Activated CD4-positive, alpha-beta T cell treated with anti-CD3 and anti-CD28 coated beads, Interleukin-2, amount 10 ng/mL, durations not matched to agents 24 days and 14 days (primary cell): ENCODE data around the gene ZNF423. TPM values are rescaled to one million over a fixed set of nuclear protein-coding genes. Genes with fewer than 3 reads are reported as not detected.

Experiments
- DNase-seq: peaks from one replicate; pipeline ENCODE4 v3.0.0; 2022
- H3K27ac Mint-ChIP-seq: one replicate; pipeline ENCODE4 v1.8.0; 2022; ENCODE audit warnings: mild to moderate bottlenecking, mixed read lengths
- H3K27me3 Mint-ChIP-seq: one replicate; pipeline ENCODE4 v1.8.0; 2022; ENCODE audit warnings: mixed read lengths
- H3K36me3 Mint-ChIP-seq: one replicate; pipeline ENCODE4 v1.8.0; 2022; ENCODE audit warnings: low read depth, mild to moderate bottlenecking, mixed read lengths
- H3K4me1 Mint-ChIP-seq: one replicate; pipeline ENCODE4 v1.8.0; 2021; ENCODE audit warnings: mixed read lengths
- H3K4me3 Mint-ChIP-seq: one replicate; pipeline ENCODE4 v1.8.0; 2022; ENCODE audit warnings: mild to moderate bottlenecking, moderate library complexity, mixed read lengths
- H3K9me3 Mint-ChIP-seq: one replicate; pipeline ENCODE4 v1.8.0; 2021; ENCODE audit warnings: mixed read lengths
- intact Hi-C: fragments of 100-400 bp; cut with micrococcal nuclease; formaldehyde crosslinking; loops from one replicate; pipeline ENCODE4 v1.15.1; 2023
- total RNA-seq: library from RNA; stranded (reverse); gene quantifications from 2 replicates; pipeline ENCODE4 v1.2.3, GENCODE V29; 2022

The ZNF423 gene
- total RNA-seq, 1 donor from 2014 or later: not detected

DNA sequence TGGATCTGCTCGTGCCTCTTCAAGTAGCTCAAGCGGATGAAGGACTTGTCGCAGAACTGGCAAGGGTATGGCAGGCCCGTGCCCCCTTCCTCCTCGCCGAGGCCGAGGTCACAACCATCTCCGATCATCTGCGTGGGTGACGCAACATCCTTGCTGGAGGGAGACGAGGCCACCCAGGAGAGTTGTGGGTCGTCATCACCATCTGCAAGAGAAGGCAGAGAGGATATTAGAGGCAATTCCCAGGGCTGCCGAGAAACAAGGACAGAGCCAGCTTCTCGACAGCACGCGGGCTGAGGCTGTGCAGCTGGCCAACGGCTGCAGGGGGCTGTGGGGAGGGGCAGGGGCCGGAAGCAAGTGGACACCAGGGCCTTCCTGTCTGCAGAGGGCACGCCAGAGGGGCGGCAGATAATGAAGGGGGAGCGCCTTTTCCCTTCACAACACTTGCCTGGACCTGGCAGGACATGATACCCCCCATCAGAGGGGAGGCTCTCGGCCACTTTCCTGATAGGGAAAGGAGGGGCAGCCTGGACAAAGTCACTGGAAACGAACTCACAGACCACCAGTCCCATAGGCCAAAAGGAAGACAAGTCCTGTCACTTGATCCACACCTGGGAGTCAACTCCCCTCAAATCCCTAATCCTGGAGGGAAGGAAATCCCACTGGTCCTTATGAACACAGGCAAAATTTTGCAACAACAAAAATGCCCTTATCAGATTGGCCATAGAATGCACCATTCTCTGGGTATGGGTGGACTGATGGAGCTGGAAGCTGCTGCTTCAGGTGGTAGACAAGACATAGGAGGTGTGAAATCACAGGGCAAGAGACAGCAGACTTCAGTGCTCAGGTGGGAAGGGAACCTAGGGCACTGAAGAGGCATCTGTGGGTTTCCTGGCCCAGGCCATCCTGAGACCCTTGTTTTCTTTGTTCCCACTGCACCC lies 217.0 kb downstream of the ZNF423 start:
- no peaks in the 10 kb centered on the region for H3K27me3 Mint-ChIP-seq
- H3K36me3 Mint-ChIP-seq: no peaks in the 10 kb centered on the region
- no peak overlapping the region for H3K4me3 Mint-ChIP-seq
- H3K27ac Mint-ChIP-seq: no peak overlapping the region
- no peak for DNase-seq
- intact Hi-C loops: no loop called here
- H3K4me1 Mint-ChIP-seq: no peaks in the 10 kb centered on the region
- no peaks in the 10 kb centered on the region for H3K9me3 Mint-ChIP-seq

DNA sequence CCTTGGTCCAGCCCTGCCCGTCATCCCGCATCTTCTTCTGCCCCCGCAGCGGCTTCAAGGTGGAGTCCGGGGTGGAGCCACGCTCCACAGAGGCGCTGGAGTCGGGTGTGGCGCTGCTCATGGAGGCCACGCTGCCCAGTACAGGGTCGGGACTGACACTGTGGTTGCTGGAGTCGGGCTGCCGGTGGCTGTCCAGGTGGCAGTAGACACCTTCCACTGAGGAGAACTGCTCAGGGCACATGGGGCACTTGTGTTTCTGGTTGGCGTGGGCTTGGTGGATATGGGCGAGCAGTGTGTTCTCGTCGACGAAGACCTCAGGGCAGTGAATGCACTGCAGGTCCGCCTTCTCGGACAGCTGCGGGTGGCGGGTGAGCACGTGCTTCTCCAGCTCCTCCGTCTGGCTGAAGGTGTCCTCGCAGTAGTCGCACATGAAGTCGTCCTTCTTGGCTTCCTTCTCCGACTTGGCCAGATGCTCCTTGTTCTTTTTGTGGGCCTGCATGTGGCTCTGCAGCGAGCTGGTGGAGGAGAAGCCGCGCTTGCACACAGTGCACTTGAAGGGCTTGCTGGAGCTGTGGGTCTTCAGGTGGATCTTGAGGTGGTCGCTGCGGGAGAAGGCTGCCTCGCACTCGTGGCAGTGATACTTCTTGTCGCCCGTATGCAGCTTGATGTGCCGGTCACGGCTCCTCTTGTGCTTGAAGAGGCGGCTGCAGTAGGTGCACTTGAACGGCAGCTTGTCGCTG lies 217.8 kb downstream of the ZNF423 start:
- H3K27ac Mint-ChIP-seq: no peak overlapping the region
- no peaks in the 10 kb centered on the region for H3K4me1 Mint-ChIP-seq
- no peaks in the 10 kb centered on the region for H3K36me3 Mint-ChIP-seq
- H3K27me3 Mint-ChIP-seq: no peaks in the 10 kb centered on the region
- intact Hi-C loops: no loop called here
- no peak for DNase-seq
- H3K4me3 Mint-ChIP-seq: no peak overlapping the region
- H3K9me3 Mint-ChIP-seq: no peaks in the 10 kb centered on the region

DNA sequence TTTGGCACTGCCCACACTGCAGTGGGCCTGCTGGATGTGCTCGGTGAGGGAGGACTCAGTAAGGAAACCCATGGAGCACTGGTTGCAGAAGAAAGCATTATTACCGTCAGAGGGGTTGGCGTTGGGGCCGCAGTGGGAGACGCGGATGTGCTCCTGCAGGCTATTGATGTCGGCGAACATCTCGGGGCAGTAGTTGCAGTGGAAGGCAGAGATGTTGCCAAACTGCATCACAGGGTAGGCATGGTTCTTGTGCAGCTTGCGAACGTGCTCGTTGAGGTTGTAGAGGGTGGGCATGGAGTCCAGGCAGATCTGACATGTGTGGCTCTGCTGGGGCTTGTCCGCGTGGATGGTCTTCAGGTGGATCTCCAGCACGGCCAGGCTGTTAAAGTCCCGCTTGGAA lies 218.4 kb downstream of the ZNF423 start:
- H3K27ac Mint-ChIP-seq: no peak overlapping the region
- H3K4me3 Mint-ChIP-seq: no peak overlapping the region
- no peaks in the 10 kb centered on the region for H3K9me3 Mint-ChIP-seq
- H3K36me3 Mint-ChIP-seq: no peaks in the 10 kb centered on the region
- DNase-seq: no peak
- intact Hi-C loops: no loop called here
- no peaks in the 10 kb centered on the region for H3K27me3 Mint-ChIP-seq
- no peaks in the 10 kb centered on the region for H3K4me1 Mint-ChIP-seq

DNA sequence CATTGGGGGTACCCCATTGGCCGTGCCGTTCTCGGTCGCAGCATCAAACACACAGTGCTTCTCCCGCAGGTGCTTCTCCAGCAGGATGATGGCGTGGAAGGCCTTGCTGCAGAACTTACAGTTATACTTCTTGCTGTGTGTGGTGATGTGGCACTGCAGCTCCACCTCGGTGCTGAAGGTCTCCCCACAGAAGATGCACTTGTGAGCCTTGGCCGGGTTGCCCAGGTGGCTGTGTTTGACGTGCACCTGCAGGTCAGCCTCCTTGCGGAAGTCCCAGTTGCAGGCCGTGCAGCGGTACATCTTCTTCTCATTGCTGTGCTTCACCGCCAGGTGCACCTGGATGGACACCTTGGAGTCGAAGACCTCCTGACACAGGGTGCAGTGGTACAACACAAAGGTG lies 219.3 kb downstream of the ZNF423 start:
- Mint-ChIP-seq H3K36me3 (no peaks in the 10 kb centered on the region), H3K27me3 (no peaks in the 10 kb centered on the region), H3K27ac (no peak overlapping the region), H3K4me1 (no peaks in the 10 kb centered on the region), H3K9me3 (no peaks in the 10 kb centered on the region), H3K4me3 (no peak overlapping the region)
- intact Hi-C loops: no loop called here
- DNase-seq: no peak

DNA sequence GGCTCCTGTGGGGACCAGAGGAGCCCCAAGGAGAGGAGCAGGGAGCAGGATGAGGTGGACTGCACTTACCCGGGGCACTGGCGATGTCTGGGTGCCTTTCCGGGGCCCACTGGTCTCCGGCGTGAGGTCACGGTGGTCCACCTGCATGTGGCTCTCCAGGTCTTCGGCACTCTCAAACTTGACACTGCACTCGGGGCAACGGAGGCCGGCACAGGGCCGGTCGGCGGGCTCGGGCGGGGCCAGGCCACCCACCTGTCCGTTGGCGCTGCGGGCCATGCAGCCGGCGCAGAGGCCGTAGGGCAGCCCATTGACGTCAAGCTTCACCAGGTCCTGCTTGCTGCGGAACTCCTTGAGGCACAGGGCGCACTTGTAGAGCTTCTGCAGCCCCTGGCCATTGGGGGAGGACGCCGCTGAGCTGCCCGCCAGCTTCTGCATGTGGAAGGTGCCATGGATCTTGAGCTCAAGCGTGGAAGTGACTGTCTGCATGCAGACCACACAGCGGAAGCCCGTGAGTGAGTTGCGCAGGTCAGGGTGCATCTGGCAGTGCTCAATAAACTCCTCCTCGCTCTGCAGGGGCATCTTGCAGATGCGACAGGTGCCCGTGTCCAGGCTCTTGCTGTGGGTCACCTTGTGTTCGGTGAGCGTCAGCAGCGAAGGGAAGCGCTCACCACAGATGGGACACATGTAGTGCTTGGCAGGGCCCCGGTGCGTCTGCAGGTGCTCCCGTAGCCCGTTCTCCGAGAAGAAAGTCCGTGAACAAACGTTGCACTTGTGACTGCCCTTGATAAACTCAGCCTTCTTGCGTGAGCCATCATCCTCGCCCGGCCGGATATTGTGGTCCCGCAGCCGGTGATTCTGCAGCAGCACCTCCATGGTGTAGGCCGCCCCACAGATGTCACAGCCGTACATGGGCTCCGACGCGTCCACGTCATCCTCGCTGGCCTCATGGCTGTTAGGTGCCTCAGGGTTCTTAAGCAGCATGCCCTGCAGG lies 220.0 kb downstream of the ZNF423 start:
- Mint-ChIP-seq H3K4me3 (no peak overlapping the region), H3K27ac (no peak overlapping the region), H3K4me1 (no peaks in the 10 kb centered on the region), H3K9me3 (no peaks in the 10 kb centered on the region), H3K27me3 (no peaks in the 10 kb centered on the region), H3K36me3 (no peaks in the 10 kb centered on the region)
- intact Hi-C loops: no loop called here
- DNase-seq: no peak

DNA sequence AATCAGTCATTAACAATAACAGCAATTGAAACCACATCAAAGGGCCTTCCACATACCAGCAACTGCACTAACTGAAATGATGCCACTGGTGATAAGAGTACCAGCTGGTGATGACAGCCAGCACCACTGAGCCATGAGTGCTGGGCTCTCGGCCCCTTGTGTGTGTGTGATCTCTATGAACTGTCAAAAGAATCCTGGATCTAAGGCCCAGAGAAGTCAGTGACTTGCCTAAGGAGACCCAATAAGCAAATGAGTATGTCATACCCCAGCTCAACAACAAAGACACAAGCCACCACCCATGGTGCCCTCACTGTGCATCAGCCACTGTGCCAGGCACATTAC lies 220.9 kb downstream of the ZNF423 start:
- Mint-ChIP-seq H3K27me3 (no peaks in the 10 kb centered on the region), H3K9me3 (no peaks in the 10 kb centered on the region), H3K4me3 (no peak overlapping the region), H3K36me3 (no peaks in the 10 kb centered on the region), H3K27ac (no peak overlapping the region), H3K4me1 (no peaks in the 10 kb centered on the region)
- no peak for DNase-seq
- intact Hi-C loops: no loop called here

DNA sequence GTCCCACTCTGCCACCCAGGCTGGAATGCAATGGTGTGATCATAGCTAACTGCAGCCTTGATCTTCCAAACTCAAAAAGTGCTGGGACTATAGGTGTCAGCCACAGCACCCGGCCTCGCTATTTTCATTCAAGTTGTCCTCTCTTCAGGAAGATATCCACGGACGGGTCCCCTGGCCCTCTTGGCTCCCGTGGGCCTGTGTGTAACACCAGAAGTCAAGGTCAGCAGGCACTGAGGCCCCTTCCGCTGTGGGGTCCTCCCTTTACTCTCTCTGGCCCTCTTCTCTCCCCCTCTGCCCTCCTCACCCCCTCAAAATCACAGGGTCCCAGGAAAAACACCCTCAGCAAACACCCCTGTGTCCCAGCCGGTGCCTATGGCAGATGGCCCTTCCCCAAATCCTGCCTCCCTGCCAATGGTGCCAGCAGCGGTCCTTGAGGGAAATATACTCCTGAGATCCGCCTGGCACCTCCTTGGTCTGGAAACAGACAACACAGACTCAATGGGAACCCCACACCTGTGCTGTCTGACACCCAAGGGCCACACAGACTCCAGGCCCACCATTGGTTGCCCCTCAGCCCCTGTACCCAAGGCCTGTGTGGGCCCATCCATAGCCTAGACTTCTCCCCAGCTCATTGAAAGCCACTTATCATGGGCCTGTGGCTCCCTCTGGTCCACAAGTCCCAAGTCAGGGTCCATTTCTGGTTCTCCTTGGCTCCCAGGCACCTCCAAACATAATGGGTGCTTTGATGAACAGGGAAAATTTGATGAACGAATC lies 221.5 kb downstream of the ZNF423 start:
- DNase-seq: no peak
- intact Hi-C loops: no loop called here
- no peaks in the 10 kb centered on the region for H3K27me3 Mint-ChIP-seq
- no peak overlapping the region for H3K4me3 Mint-ChIP-seq
- no peaks in the 10 kb centered on the region for H3K9me3 Mint-ChIP-seq
- no peaks in the 10 kb centered on the region for H3K36me3 Mint-ChIP-seq
- H3K27ac Mint-ChIP-seq: no peak overlapping the region
- no peaks in the 10 kb centered on the region for H3K4me1 Mint-ChIP-seq

DNA sequence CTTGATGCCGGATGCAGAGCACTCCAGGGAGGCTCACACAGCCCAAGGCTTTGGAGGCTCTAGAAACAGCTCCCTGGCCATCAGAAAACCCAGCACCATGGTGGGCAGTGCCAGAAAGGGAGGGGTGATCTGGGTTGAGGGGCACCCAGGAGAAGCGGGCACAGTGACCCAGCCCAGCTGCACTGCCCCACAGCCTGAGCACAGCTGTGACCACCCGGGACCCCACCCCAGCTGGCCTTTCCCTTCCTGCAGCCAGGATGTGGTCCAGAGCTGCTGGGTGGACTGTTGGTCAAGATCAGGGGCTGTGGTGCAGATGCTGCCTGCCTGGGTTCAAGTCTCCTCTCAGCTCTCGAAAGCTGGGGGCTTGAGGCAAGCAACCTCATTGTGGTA lies 223.1 kb downstream of the ZNF423 start:
- no peaks in the 10 kb centered on the region for H3K9me3 Mint-ChIP-seq
- no peaks in the 10 kb centered on the region for H3K36me3 Mint-ChIP-seq

DNA sequence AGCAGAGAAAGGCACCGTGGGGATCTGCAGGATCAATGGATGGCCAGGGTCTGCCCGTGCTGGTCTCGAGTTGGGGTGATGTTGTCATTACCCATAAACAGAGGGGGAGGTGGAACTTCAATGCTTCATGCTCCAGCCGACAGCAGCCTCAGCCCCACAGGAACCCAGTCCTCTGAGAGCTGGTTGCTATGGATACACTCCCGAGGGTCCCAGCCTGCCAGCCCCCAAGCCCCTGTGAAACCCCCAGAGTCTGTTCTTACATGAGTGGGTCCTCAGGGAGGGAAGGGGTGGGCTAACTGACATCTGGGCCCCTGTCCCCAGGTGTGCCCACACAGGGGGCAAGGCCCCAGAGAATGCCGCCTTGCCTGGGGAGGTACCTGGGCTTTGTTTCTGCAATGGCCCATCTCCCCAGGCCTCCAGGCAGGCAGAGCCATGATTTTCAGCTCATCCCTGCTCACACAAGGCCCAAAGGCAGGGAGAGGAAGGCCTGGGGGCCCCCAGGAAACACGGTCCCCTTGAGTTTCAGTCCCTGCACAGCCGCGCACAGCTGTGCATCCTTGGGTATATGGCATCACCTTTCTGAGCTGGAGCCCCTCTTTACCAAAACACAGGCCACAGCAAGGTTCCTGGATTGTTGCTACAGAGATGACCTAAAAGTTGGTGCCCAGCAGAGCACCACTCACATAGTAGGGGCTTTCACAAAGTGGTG lies 223.7 kb downstream of the ZNF423 start:
- DNase-seq: no peak
- H3K4me3 Mint-ChIP-seq: no peak overlapping the region
- no peaks in the 10 kb centered on the region for H3K36me3 Mint-ChIP-seq
- no peaks in the 10 kb centered on the region for H3K9me3 Mint-ChIP-seq
- no peaks in the 10 kb centered on the region for H3K4me1 Mint-ChIP-seq
- no peaks in the 10 kb centered on the region for H3K27me3 Mint-ChIP-seq
- H3K27ac Mint-ChIP-seq: no peak overlapping the region
- intact Hi-C loops: no loop called here

More for the DNA sequence above, 223.1 kb downstream of the ZNF423 start:
- Mint-ChIP-seq H3K27me3 (no peaks in the 10 kb centered on the region), H3K27ac (no peak overlapping the region), H3K4me1 (no peaks in the 10 kb centered on the region), H3K4me3 (no peak overlapping the region)
- DNase-seq: no peak
- intact Hi-C loops: no loop called here

DNA sequence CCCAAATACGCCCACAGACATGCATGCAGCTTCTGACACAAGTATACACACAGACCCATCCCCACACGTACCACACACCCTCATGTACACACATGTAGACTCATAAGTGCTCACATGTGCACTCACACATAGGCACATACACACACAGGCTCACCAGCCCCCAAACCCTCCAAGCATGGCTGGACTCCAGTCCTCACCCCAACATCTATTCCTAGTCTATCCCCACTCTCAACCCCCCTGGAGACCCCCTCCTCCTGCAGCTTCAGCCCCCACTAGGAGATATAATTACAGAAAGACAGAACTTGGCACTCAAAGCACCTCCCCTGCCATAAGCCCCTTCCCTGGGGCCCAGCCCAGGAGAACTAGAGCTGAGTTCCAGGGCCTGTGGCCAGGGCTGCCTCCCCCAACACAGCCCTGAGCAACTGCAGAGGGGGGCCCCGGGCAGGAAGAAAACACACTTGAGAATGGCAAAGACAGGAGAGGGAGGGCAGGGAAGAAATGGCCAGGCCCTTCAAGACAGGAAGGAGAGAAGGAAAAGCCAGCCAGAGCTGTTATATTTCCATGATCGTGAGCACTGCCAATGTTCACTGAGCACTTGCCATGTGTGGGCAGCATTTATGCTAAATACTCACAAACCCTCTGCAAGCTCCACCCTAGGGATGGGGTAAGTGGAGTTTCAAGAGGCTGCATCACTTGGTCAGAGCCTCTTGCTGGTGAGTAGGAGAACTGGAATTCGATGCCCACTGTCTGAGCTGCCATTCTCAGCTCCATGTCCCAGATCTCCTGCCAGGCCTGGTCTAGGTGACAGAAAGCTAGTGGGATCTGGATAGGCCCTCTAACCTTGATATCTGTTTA lies 224.5 kb downstream of the ZNF423 start:
- Mint-ChIP-seq H3K36me3 (no peaks in the 10 kb centered on the region), H3K4me1 (no peaks in the 10 kb centered on the region), H3K27ac (no peak overlapping the region), H3K27me3 (no peaks in the 10 kb centered on the region), H3K9me3 (no peaks in the 10 kb centered on the region), H3K4me3 (no peak overlapping the region)
- intact Hi-C loops: no loop called here
- DNase-seq: no peak

DNA sequence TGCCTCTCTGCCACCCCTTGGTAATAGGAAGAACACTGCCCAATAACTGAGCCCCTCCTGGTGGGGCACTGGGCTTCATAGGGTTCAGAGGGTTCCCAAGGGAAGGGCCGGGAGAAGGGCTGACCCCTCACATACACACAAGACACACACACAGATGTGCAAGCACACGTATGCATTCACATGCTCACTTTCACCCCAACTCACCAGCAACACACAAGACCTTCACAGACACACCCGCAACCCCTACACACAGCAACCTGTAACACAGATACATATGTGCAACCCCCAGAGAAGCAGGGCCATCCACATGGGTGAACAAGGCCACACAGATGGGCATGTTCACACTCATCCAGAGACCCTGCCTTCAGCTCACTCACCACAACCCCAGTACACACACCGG lies 225.1 kb downstream of the ZNF423 start:
- no peak overlapping the region for H3K4me3 Mint-ChIP-seq

DNA sequence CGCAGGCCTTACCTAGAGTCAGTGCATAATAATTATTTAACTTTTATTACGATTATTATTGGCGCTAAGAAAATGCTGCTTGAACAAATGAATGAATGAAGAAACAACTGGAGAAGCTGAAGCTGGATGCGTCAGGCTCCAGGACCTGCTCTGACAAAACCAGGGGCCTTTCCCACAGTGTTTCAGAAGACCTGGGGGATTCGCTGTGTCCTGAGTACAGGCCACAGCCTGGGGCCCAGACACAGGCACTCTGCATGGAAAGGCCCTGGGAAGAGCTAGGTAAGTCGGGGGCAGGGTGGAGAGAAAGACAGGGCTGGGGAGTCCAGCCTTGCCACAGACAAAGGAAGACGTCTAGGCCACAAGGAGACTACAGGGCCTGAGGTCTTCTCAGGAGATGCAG lies 226.1 kb downstream of the ZNF423 start:
- no peaks in the 10 kb centered on the region for H3K27me3 Mint-ChIP-seq
- intact Hi-C loops: no loop called here
- H3K4me1 Mint-ChIP-seq: no peaks in the 10 kb centered on the region

More for the DNA sequence above, 225.1 kb downstream of the ZNF423 start:
- no peak for DNase-seq
- intact Hi-C loops: no loop called here
- Mint-ChIP-seq H3K9me3 (no peaks in the 10 kb centered on the region), H3K27me3 (no peaks in the 10 kb centered on the region), H3K36me3 (no peaks in the 10 kb centered on the region), H3K4me1 (no peaks in the 10 kb centered on the region), H3K27ac (no peak overlapping the region)

More for the DNA sequence above, 226.1 kb downstream of the ZNF423 start:
- H3K4me3 Mint-ChIP-seq: no peak overlapping the region
- H3K9me3 Mint-ChIP-seq: no peaks in the 10 kb centered on the region
- H3K27ac Mint-ChIP-seq: no peak overlapping the region
- H3K36me3 Mint-ChIP-seq: no peaks in the 10 kb centered on the region
- no peak for DNase-seq
